ENCODE results near the gene OTUB2.

The OTUB2 gene

GRCh38 chr14:94045563-94046345 is 19.6 kb downstream of the OTUB2 start:
- H3K9me3 ChIP-seq (ENCODE audit: control insufficient read depth in 1 of 2, low read length in 2 of 2) = no peaks in the 10 kb centered on the region
- H3K9ac ChIP-seq (ENCODE audit: low read depth in 1 of 2, low read length in 2 of 2) = no peak overlapping the region
- peaks cover 36 to 63% of the 10 kb centered on the region in 2 donors for H3K36me3 ChIP-seq (ENCODE audit: control insufficient read depth in 1 of 2, insufficient read depth in 2 of 2, low read length in 2 of 2)

GRCh38 chr14:94046696-94047250 is 20.6 kb downstream of the OTUB2 start:
- H3K27me3 ChIP-seq (ENCODE audit: control insufficient read depth in 1 of 2, insufficient read depth in 2 of 2, low read length in 2 of 2) = no peaks in the 10 kb centered on the region
- no peak overlapping the region for H3K4me3 ChIP-seq (ENCODE audit: low read depth in 1 of 2, low read length in 2 of 2)
- no peaks in the 10 kb centered on the region for H3K9me3 ChIP-seq (ENCODE audit: control insufficient read depth in 1 of 2, low read length in 2 of 2)
- peaks cover 46 to 73% of the 10 kb centered on the region in 2 donors for H3K36me3 ChIP-seq (ENCODE audit: control insufficient read depth in 1 of 2, insufficient read depth in 2 of 2, low read length in 2 of 2)
- peaks cover 0 to 3% of the 10 kb centered on the region in 2 donors for H3K4me1 ChIP-seq (ENCODE audit: control insufficient read depth in 1 of 2, insufficient read depth in 2 of 2, low read length in 2 of 2)
- H3K27ac ChIP-seq (ENCODE audit: low read depth, low read length) = no peak overlapping the region
- H3K9ac ChIP-seq (ENCODE audit: low read depth in 1 of 2, low read length in 2 of 2) = no peak overlapping the region

More at GRCh38 chr14:94045563-94046345, 19.6 kb downstream of the OTUB2 start:
- H3K4me1 ChIP-seq (ENCODE audit: control insufficient read depth in 1 of 2, insufficient read depth in 2 of 2, low read length in 2 of 2) = peaks cover 0 to 3% of the 10 kb centered on the region in 2 donors
- H3K27ac ChIP-seq (ENCODE audit: low read depth, low read length) = no peak overlapping the region
- no peaks in the 10 kb centered on the region for H3K27me3 ChIP-seq (ENCODE audit: control insufficient read depth in 1 of 2, insufficient read depth in 2 of 2, low read length in 2 of 2)
- no peak overlapping the region for H3K4me3 ChIP-seq (ENCODE audit: low read depth in 1 of 2, low read length in 2 of 2)

DNA sequence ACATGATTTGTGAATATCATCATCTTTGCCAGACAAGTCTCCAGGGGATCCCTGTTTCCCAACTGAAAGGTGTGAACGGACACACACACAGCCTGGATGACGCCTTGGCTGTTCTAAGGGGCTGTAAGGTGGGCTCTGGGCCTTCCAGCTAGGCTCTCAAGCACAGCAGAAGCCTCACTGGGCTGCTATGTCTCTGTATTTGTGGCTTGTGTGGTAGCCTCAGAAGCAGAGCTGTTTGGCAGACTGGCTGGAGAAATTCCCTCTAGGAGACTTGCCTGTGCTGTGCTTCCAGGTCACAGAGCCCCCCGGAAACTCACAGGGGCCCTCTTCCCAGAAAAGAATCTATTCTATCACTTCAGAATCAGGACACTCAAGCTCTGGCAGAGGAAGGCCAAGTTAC is 21.4 kb downstream of the OTUB2 start:
- H3K4me1 ChIP-seq (ENCODE audit: control insufficient read depth in 1 of 2, insufficient read depth in 2 of 2, low read length in 2 of 2) = peaks cover 0 to 2% of the 10 kb centered on the region in 2 donors
- H3K36me3 ChIP-seq (ENCODE audit: control insufficient read depth in 1 of 2, insufficient read depth in 2 of 2, low read length in 2 of 2) = peaks cover 54 to 81% of the 10 kb centered on the region in 2 donors
- H3K27me3 ChIP-seq (ENCODE audit: control insufficient read depth in 1 of 2, insufficient read depth in 2 of 2, low read length in 2 of 2) = no peaks in the 10 kb centered on the region
- no peak overlapping the region for H3K9ac ChIP-seq (ENCODE audit: low read depth in 1 of 2, low read length in 2 of 2)
- H3K4me3 ChIP-seq (ENCODE audit: low read depth in 1 of 2, low read length in 2 of 2) = no peak overlapping the region
- no peaks in the 10 kb centered on the region for H3K9me3 ChIP-seq (ENCODE audit: control insufficient read depth in 1 of 2, low read length in 2 of 2)
- H3K27ac ChIP-seq (ENCODE audit: low read depth, low read length) = no peak overlapping the region

GRCh38 chr14:94048691-94049624 is 22.8 kb downstream of the OTUB2 start:
- Histone ChIP-seq H3K36me3 (ENCODE audit: control insufficient read depth in 1 of 2, insufficient read depth in 2 of 2, low read length in 2 of 2) (peaks cover 61 to 85% of the 10 kb centered on the region in 2 donors), H3K27ac (ENCODE audit: low read depth, low read length) (no peak overlapping the region), H3K27me3 (ENCODE audit: control insufficient read depth in 1 of 2, insufficient read depth in 2 of 2, low read length in 2 of 2) (no peaks in the 10 kb centered on the region), H3K9ac (ENCODE audit: low read depth in 1 of 2, low read length in 2 of 2) (no peak overlapping the region), H3K9me3 (ENCODE audit: control insufficient read depth in 1 of 2, low read length in 2 of 2) (no peaks in the 10 kb centered on the region), H3K4me1 (ENCODE audit: control insufficient read depth in 1 of 2, insufficient read depth in 2 of 2, low read length in 2 of 2) (no peaks in the 10 kb centered on the region), H3K4me3 (ENCODE audit: low read depth in 1 of 2, low read length in 2 of 2) (no peak overlapping the region)

DNA sequence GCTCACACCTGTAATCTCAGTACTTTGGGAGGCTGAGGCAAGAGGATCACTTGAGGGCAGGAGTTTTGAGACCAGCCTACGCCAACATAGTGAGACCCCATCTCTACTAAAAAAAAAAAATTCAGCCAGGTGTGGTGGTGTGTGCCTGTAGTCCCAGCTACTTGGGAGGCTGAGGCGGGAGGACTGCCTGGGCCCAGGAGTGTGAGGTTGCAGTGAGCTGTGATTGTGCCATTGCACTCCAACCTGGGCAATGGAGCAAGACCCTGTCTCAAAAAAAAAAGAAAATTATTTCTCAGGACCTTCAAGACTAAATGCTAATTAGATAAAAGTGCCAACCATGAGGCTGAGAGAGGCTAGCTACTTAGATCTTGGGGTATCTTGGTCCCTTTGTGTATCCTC is 23.5 kb downstream of the OTUB2 start:
- no peak overlapping the region for H3K9ac ChIP-seq (ENCODE audit: low read depth in 1 of 2, low read length in 2 of 2)
- H3K4me3 ChIP-seq (ENCODE audit: low read depth in 1 of 2, low read length in 2 of 2) = no peak overlapping the region
- H3K4me1 ChIP-seq (ENCODE audit: control insufficient read depth in 1 of 2, insufficient read depth in 2 of 2, low read length in 2 of 2) = no peaks in the 10 kb centered on the region
- H3K36me3 ChIP-seq (ENCODE audit: control insufficient read depth in 1 of 2, insufficient read depth in 2 of 2, low read length in 2 of 2) = peaks cover 68 to 91% of the 10 kb centered on the region in 2 donors
- no peaks in the 10 kb centered on the region for H3K9me3 ChIP-seq (ENCODE audit: control insufficient read depth in 1 of 2, low read length in 2 of 2)
- no peak overlapping the region for H3K27ac ChIP-seq (ENCODE audit: low read depth, low read length)
- no peaks in the 10 kb centered on the region for H3K27me3 ChIP-seq (ENCODE audit: control insufficient read depth in 1 of 2, insufficient read depth in 2 of 2, low read length in 2 of 2)

DNA sequence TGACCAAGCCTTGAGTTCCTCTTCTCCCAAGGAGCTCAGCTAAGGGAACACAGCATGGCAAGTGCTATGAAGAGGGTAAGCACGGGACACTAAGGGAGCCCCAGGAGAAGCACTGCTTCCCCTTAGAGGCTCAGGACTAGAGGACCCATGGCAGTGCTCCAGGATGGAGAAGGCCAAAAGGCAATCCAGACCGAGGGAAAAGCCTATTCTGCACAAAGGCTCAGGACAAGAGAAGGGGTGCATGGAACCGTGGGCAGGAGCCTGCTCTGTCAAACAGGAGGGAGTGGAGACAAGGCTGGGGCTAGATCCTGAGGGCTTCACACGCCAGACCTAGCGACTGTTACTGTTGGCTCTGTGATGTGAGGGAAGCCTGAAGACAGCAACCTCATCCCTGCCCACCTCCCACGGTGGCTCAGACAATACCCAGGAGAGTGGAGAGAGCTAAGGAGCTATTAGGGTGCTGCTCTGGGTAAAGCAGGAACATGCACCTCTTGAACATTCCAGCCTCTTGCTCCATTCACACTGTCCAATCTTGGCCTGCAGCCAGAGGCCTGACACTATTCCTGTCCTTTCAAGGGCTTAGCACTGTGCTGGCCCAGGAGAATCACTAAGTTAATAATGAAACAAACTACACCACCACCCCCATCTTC is 24.2 kb downstream of the OTUB2 start:
- H3K9ac ChIP-seq (ENCODE audit: low read depth in 1 of 2, low read length in 2 of 2) = no peak overlapping the region
- H3K27ac ChIP-seq (ENCODE audit: low read depth, low read length) = no peak overlapping the region
- H3K4me3 ChIP-seq (ENCODE audit: low read depth in 1 of 2, low read length in 2 of 2) = no peak overlapping the region
- H3K9me3 ChIP-seq (ENCODE audit: control insufficient read depth in 1 of 2, low read length in 2 of 2) = no peaks in the 10 kb centered on the region
- no peaks in the 10 kb centered on the region for H3K27me3 ChIP-seq (ENCODE audit: control insufficient read depth in 1 of 2, insufficient read depth in 2 of 2, low read length in 2 of 2)
- H3K36me3 ChIP-seq (ENCODE audit: control insufficient read depth in 1 of 2, insufficient read depth in 2 of 2, low read length in 2 of 2) = peaks cover 75 to 94% of the 10 kb centered on the region in 2 donors
- H3K4me1 ChIP-seq (ENCODE audit: control insufficient read depth in 1 of 2, insufficient read depth in 2 of 2, low read length in 2 of 2) = no peaks in the 10 kb centered on the region

- H3K9ac ChIP-seq (ENCODE audit: low read depth in 1 of 2, low read length in 2 of 2) = no peak overlapping the region
- no peaks in the 10 kb centered on the region for H3K9me3 ChIP-seq (ENCODE audit: control insufficient read depth in 1 of 2, low read length in 2 of 2)
- no peaks in the 10 kb centered on the region for H3K4me1 ChIP-seq (ENCODE audit: control insufficient read depth in 1 of 2, insufficient read depth in 2 of 2, low read length in 2 of 2)
- no peak overlapping the region for H3K4me3 ChIP-seq (ENCODE audit: low read depth in 1 of 2, low read length in 2 of 2)
- peaks cover 80 to 94% of the 10 kb centered on the region in 2 donors for H3K36me3 ChIP-seq (ENCODE audit: control insufficient read depth in 1 of 2, insufficient read depth in 2 of 2, low read length in 2 of 2)
- H3K27me3 ChIP-seq (ENCODE audit: control insufficient read depth in 1 of 2, insufficient read depth in 2 of 2, low read length in 2 of 2) = no peaks in the 10 kb centered on the region
- H3K27ac ChIP-seq (ENCODE audit: low read depth, low read length) = no peak overlapping the region
Measured at GRCh38 chr14:94051115-94051514, 25.0 kb downstream of the OTUB2 start.

GRCh38 chr14:94051779-94052178 is 25.6 kb downstream of the OTUB2 start:
- peaks cover 80 to 94% of the 10 kb centered on the region in 2 donors for H3K36me3 ChIP-seq (ENCODE audit: control insufficient read depth in 1 of 2, insufficient read depth in 2 of 2, low read length in 2 of 2)
- peak overlapping the region; percentile 32 for H3K27ac ChIP-seq (ENCODE audit: low read depth, low read length)
- no peaks in the 10 kb centered on the region for H3K27me3 ChIP-seq (ENCODE audit: control insufficient read depth in 1 of 2, insufficient read depth in 2 of 2, low read length in 2 of 2)
- no peak overlapping the region for H3K4me3 ChIP-seq (ENCODE audit: low read depth in 1 of 2, low read length in 2 of 2)
- no peaks in the 10 kb centered on the region for H3K9me3 ChIP-seq (ENCODE audit: control insufficient read depth in 1 of 2, low read length in 2 of 2)
- peaks cover 0 to under 1% of the 10 kb centered on the region in 2 donors for H3K4me1 ChIP-seq (ENCODE audit: control insufficient read depth in 1 of 2, insufficient read depth in 2 of 2, low read length in 2 of 2)
- H3K9ac ChIP-seq (ENCODE audit: low read depth in 1 of 2, low read length in 2 of 2) = no peak overlapping the region

GRCh38 chr14:94052199-94052598 is 26.1 kb downstream of the OTUB2 start:
- no peaks in the 10 kb centered on the region for H3K9me3 ChIP-seq (ENCODE audit: control insufficient read depth in 1 of 2, low read length in 2 of 2)
- H3K27ac ChIP-seq (ENCODE audit: low read depth, low read length) = no peak overlapping the region
- peaks cover 0 to 5% of the 10 kb centered on the region in 2 donors for H3K4me1 ChIP-seq (ENCODE audit: control insufficient read depth in 1 of 2, insufficient read depth in 2 of 2, low read length in 2 of 2)
- no peak overlapping the region for H3K4me3 ChIP-seq (ENCODE audit: low read depth in 1 of 2, low read length in 2 of 2)
- no peaks in the 10 kb centered on the region for H3K27me3 ChIP-seq (ENCODE audit: control insufficient read depth in 1 of 2, insufficient read depth in 2 of 2, low read length in 2 of 2)
- H3K36me3 ChIP-seq (ENCODE audit: control insufficient read depth in 1 of 2, insufficient read depth in 2 of 2, low read length in 2 of 2) = peaks cover 77 to 93% of the 10 kb centered on the region in 2 donors
- no peak overlapping the region for H3K9ac ChIP-seq (ENCODE audit: low read depth in 1 of 2, low read length in 2 of 2)

All from duodenal mucosa (tissue), 2 donors.